HG02870 (cell line): ENCODE data around the gene PPP1R3F.
A peak's percentile ranks its signal among the peaks of the same experiment; 100 is the strongest.
"Not testable (repeated sequence)": the region's sequence is repeated elsewhere in the genome, so short reads cannot be mapped to it uniquely, and the experiment has no call there.

Source experiments
- ATAC-seq: cut with Tn5 transposase; IDR thresholded peaks from one replicate; pipeline ENCODE4 v1.9.1; 2021; ENCODE audit warnings: mild to moderate bottlenecking, moderate library complexity; ENCODE audit not compliant: unreplicated experiment

Gene PPP1R3F

GRCh38 chrX:49271341-49271740 lies 1.7 kb downstream of the PPP1R3F start:
- no peak for ATAC-seq

- no peak for ATAC-seq
Observed at GRCh38 chrX:49272421-49272820, 2.8 kb downstream of the PPP1R3F start.

- ATAC-seq: no peak
Observed at GRCh38 chrX:49273181-49273727, 3.7 kb downstream of the PPP1R3F start.

- ATAC-seq: no peak
Observed at GRCh38 chrX:49276207-49276606, 6.6 kb downstream of the PPP1R3F start.

- no peak for ATAC-seq
Observed at GRCh38 chrX:49276671-49277534, 7.3 kb downstream of the PPP1R3F start.

- ATAC-seq: no peak
Observed at GRCh38 chrX:49277535-49277830, 7.9 kb downstream of the PPP1R3F start.

GRCh38 chrX:49278081-49278480 lies 8.5 kb downstream of the PPP1R3F start:
- ATAC-seq: no peak

- no peak for ATAC-seq
Observed at GRCh38 chrX:49282647-49283011, 13.0 kb downstream of the PPP1R3F start.

GRCh38 chrX:49284212-49284611 lies 14.6 kb downstream of the PPP1R3F start:
- ATAC-seq: no peak

GRCh38 chrX:49286136-49286535 lies 16.5 kb downstream of the PPP1R3F start:
- ATAC-seq: no peak

GRCh38 chrX:49286581-49286980 lies 17.0 kb downstream of the PPP1R3F start:
- ATAC-seq: no peak

- no peak for ATAC-seq
Observed at GRCh38 chrX:49287665-49288064, 18.1 kb downstream of the PPP1R3F start.

GRCh38 chrX:49290215-49290614 lies 20.6 kb downstream of the PPP1R3F start:
- ATAC-seq: no peak

GRCh38 chrX:49291615-49292337 lies 22.2 kb downstream of the PPP1R3F start:
- peak; percentile 73 for ATAC-seq

- ATAC-seq: no peak
Observed at GRCh38 chrX:49292400-49293362, 23.1 kb downstream of the PPP1R3F start.

- not testable (repeated sequence) for ATAC-seq
Observed at GRCh38 chrX:49299293-49299692, 29.7 kb downstream of the PPP1R3F start.

- ATAC-seq: no peak
Observed at GRCh38 chrX:49300703-49301102, 31.1 kb downstream of the PPP1R3F start.

GRCh38 chrX:49303346-49303745 lies 33.8 kb downstream of the PPP1R3F start, which contains the start of gene GAGE10:
Gene GAGE10, plus strand, starts transcription at chrX:49303646. Its CDS starts 1,214 bp downstream, at chrX:49304860.
- no peak for ATAC-seq

GRCh38 chrX:49307775-49308174 lies 38.2 kb downstream of the PPP1R3F start:
- not testable (repeated sequence) for ATAC-seq

- ATAC-seq: no peak
Observed at GRCh38 chrX:49308604-49309269, 39.1 kb downstream of the PPP1R3F start.
